Chondrocyte (in vitro differentiated cells): Measurements from ENCODE around the gene SUCLG1. TPM values are rescaled to one million over a fixed set of nuclear protein-coding genes. Genes with fewer than 3 reads are reported as not detected.

Experiments
- DNase-seq: peaks from one replicate; pipeline ENCODE4 v3.0.0; 2021; ENCODE audit warnings: mixed read lengths, low spot score
- H3K27ac Mint-ChIP-seq: one replicate; pipeline ENCODE4 v1.8.0; 2021; ENCODE audit warnings: mild to moderate bottlenecking, moderate library complexity, mixed read lengths; ENCODE audit not compliant: unreplicated experiment
- H3K27me3 Mint-ChIP-seq: 2 replicates; pipeline ENCODE4 v1.8.0; 2021; ENCODE audit warnings: low read depth, mixed read lengths
- H3K36me3 Mint-ChIP-seq: 2 replicates; pipeline ENCODE4 v1.8.0; 2021; ENCODE audit warnings: low read depth, mixed read lengths
- H3K4me1 Mint-ChIP-seq: 2 replicates; pipeline ENCODE4 v1.8.0; 2021; ENCODE audit warnings: low read depth, mild to moderate bottlenecking, mixed read lengths
- H3K4me3 Mint-ChIP-seq: one replicate; pipeline ENCODE4 v1.8.0; 2021; ENCODE audit warnings: mild to moderate bottlenecking, moderate library complexity, mixed read lengths; ENCODE audit not compliant: unreplicated experiment
- H3K9me3 Mint-ChIP-seq: 2 replicates; pipeline ENCODE4 v1.8.0; 2021; ENCODE audit warnings: low read depth, mixed read lengths
- total RNA-seq: library from RNA; stranded (reverse); gene quantifications from 3 replicates; pipeline ENCODE4 v1.2.1, GENCODE V29; 2021
- TF ChIP-seq, protein P1 (sequence below): fragments of 200-600 bp; sonication (generic); IDR thresholded peaks from 2 replicates; pipeline ENCODE4 v1.5.0; 2021; ENCODE audit warnings: antibody characterized with exemption, mild to moderate bottlenecking, moderate library complexity

SUCLG1 gene
- total RNA-seq, 1 donor from 2014 or later: 38.3 TPM

DNA sequence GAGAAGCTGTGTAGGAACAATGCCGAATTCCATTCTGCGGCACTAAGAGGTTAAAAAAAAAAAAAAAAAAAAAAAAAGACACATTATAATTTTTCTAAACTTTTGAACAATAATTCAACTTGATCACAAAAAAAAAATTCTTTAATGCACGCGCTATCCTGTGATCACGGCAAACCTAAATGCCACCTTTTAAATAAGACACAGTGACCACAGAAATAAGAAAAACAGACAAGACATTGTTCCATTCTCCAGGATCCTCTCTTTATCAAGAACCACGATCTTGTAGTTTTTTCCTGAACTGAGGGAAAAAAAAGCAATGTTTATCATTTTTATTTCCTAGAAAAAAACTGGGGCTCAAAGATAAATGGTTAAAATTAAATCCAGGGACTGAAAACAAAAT lies 9.4 kb downstream of the SUCLG1 start:
- Mint-ChIP-seq H3K27ac (no peak overlapping the region), H3K9me3 (no peaks in the 10 kb centered on the region), H3K4me3 (no peak overlapping the region), H3K36me3 (peaks cover 9% of the 10 kb centered on the region), H3K4me1 (peaks cover 4% of the 10 kb centered on the region), H3K27me3 (no peaks in the 10 kb centered on the region)
- TF ChIP-seq, protein P1, sequence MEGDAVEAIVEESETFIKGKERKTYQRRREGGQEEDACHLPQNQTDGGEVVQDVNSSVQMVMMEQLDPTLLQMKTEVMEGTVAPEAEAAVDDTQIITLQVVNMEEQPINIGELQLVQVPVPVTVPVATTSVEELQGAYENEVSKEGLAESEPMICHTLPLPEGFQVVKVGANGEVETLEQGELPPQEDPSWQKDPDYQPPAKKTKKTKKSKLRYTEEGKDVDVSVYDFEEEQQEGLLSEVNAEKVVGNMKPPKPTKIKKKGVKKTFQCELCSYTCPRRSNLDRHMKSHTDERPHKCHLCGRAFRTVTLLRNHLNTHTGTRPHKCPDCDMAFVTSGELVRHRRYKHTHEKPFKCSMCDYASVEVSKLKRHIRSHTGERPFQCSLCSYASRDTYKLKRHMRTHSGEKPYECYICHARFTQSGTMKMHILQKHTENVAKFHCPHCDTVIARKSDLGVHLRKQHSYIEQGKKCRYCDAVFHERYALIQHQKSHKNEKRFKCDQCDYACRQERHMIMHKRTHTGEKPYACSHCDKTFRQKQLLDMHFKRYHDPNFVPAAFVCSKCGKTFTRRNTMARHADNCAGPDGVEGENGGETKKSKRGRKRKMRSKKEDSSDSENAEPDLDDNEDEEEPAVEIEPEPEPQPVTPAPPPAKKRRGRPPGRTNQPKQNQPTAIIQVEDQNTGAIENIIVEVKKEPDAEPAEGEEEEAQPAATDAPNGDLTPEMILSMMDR: no peak
- DNase-seq: no peak

DNA sequence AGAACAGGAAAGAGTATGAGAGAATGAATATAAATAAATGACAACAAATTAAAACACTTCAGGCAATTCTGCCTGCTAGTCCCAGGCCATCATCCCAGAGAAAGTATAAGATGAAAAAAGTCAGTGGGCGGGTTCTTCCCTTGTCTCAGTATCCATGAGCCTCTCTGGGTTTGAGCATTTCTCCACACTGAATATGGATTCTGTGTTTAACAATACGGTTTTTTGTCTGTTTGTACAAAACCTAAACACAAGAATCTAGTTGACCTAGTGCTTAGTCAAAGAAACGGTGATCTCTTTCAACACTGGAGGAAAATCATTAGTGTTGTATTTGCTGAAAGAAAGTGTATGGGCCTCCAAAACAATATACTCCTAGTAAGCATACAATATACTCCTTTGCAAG lies 10.0 kb downstream of the SUCLG1 start:
- Mint-ChIP-seq H3K4me1 (peaks cover 4% of the 10 kb centered on the region), H3K9me3 (no peaks in the 10 kb centered on the region), H3K4me3 (no peak overlapping the region), H3K27ac (no peak overlapping the region), H3K36me3 (peaks cover 9% of the 10 kb centered on the region), H3K27me3 (no peaks in the 10 kb centered on the region)
- TF ChIP-seq, protein P1: no peak
- no peak for DNase-seq

DNA sequence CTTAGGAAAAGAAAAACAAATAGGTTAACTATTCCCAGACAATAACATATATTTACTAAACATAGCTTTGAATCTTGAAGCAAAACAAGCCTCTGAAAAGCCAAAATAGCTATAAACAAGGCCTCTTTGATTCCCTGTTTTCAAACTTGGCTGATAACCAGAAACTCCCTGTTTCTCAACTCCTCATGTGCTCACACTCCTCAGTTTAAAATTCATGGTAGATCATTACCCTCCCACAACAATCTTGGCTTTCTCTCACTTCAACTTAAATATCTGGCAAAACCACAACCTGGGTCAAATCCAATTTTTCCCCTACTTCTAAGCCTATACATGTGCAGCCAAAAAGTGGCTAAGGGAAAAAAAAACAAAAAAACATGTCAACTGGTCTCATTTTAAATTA lies 15.6 kb downstream of the SUCLG1 start:
- no peak for DNase-seq

DNA sequence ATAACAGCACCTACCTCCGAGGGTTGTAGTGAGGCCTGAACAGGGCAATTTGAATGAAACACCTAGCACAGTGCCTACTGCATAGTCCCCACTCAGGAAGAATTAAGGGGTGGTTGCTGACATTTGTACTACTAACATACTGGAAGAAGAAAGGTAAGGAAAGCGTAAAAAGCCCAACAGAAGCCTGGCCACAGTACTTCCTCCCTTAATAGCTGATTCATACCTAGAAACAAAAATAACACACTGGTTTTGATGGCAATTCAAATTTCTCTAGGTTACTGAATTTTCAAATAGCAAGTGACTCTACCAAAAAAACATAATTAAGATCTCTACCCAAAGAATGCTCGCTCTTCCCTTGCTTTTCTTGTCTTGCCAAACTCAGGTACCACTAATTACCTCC lies 16.2 kb downstream of the SUCLG1 start:
- TF ChIP-seq, protein P1: no peak
- Mint-ChIP-seq H3K36me3 (peaks cover 38% of the 10 kb centered on the region), H3K27me3 (no peaks in the 10 kb centered on the region), H3K4me3 (no peak overlapping the region), H3K27ac (no peak overlapping the region), H3K9me3 (peaks cover 5% of the 10 kb centered on the region), H3K4me1 (peaks cover 8% of the 10 kb centered on the region)
- no peak for DNase-seq

More for the DNA sequence above, 15.6 kb downstream of the SUCLG1 start:
- TF ChIP-seq, protein P1: no peak
- no peaks in the 10 kb centered on the region for H3K27me3 Mint-ChIP-seq
- peaks cover 5% of the 10 kb centered on the region for H3K9me3 Mint-ChIP-seq
- peaks cover 5% of the 10 kb centered on the region for H3K4me1 Mint-ChIP-seq
- no peak overlapping the region for H3K27ac Mint-ChIP-seq
- H3K36me3 Mint-ChIP-seq: peaks cover 35% of the 10 kb centered on the region
- no peak overlapping the region for H3K4me3 Mint-ChIP-seq

DNA sequence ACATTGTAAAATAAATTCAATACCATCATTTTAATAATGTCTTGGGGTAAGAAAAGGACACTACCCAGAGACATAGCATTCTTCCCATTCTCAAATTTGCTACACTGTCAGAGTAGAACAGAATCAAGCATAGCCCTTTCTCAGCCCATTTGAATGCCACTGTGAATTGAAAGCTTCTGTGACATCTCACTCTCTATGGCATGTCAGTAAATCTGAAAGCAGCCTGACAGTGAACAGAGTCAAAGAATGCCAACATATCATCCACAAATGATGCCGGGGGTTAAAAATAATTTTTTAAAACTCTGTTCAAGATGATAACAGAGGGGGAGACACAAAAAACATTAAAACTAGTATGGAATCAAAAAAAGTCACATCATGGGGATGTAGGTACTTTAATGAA lies 17.6 kb downstream of the SUCLG1 start:
- Mint-ChIP-seq H3K4me1 (peaks cover 10% of the 10 kb centered on the region), H3K27ac (no peak overlapping the region), H3K9me3 (peaks cover 5% of the 10 kb centered on the region), H3K4me3 (no peak overlapping the region), H3K36me3 (peaks cover 44% of the 10 kb centered on the region), H3K27me3 (no peaks in the 10 kb centered on the region)
- DNase-seq: no peak
- TF ChIP-seq, protein P1: no peak
